ENCODE results near the gene RNF213. TPM values are rescaled to one million over a fixed set of nuclear protein-coding genes. Genes with fewer than 3 reads are reported as not detected.
"Not testable (repeated sequence)": the region's sequence is repeated elsewhere in the genome, so short reads cannot be mapped to it uniquely, and the experiment has no call there.

RNF213 gene
- total RNA-seq, 2 donors from 2014 or later = 415 to 602 TPM

DNA sequence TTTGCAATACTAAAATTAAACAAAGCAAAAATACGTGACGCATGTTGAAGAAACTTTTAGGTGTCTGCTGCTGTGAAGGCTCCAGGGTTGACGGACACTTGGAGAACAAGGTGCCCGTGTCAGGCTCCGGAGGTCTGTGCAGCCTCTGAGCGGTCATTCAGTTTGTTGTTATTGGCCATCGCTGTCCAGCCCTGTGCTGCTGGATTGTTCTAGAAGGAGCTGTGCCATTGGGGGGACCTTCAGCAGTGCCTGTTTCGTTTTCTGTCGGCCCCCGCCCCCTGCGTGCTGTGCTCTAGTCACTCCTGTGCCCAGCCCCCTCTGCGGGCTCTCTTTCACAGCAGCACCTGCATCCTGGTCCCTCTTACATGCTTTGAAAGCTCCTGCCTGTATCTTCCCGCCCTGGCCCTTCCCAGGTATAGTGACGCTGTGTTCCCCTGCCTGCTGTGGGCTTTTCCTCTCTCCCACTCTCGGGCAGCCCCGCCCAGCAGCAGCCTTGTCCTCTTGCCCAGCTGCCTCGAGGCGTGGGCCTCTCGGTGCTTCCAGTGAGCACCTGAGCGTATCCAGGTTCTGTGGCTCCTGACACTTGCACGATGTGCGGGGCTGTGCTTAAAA lies 50.7 kb downstream of the RNF213 start:
- H3K36me3 Mint-ChIP-seq = peaks cover 21 to 64% of the 10 kb centered on the region in 2 donors
- DNase-seq (ENCODE audit: low spot score in 2 of 2) (no peak), ATAC-seq (no peak)
- H3K27ac Mint-ChIP-seq = peak overlapping the region; percentile 61 to 89
- H3K9me3 Mint-ChIP-seq = no peaks in the 10 kb centered on the region

DNA sequence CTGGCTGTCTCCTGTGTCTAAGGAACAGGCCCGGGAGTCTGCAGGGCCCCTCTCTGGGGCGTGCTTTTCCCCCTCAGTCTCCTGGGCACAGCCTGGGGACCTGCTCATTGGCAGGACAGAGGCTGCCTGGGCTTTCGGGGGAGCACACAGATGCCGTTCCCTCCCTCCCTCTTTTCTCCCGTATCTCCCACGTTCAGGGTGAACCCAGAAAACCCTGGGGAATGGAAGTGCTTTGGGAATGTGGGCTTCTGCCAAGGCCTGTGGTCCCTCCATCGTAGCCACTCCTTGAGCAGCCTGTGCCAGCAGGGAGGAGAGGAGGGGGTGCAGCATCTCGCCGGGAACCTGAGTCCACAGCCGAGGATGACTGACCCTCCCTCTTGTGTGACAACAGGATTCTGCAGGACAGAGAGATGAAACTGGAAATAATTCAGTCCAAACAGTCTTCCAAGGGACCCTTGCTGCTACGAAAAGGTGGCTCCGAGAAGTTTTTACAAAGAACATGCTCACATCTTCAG lies 52.0 kb downstream of the RNF213 start:
- Mint-ChIP-seq H3K9me3 (no peaks in the 10 kb centered on the region), H3K27ac (peak overlapping the region; percentile 64 to 74), H3K36me3 (peaks cover 29 to 67% of the 10 kb centered on the region in 2 donors)
- DNase-seq (ENCODE audit: low spot score in 2 of 2) (no peak), ATAC-seq (no peak)

DNA sequence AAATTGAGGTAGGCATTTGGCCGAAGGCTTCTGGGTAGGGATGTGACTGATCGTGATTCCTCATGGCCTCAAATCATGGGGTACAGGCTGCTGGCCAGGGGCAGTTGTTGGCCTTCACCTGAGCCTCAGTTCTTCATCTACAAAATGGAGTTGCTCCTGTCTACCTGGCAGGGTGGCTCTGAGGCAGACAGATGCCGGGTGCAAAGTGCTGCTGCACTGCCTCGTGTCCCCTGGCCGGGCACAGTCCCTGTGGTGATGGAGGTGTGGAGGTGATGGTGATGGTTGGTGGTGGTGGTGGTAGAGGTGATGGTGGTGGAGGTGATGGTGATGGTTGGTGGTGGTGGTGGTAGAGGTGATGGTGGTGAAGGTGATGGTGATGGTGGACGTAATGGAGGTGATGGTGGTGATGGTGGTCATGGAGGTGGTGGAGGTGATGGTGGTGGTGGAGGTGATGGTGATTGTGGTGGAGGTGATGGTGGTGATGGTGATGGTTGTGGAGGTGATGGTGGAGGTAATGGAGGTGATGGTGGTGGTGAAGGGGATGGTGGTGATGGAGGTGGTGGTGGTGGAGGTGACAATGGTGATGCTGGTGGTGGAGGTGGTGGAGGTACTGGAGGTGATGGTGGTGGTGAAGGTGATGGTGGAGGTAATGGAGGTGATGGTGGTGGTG lies 52.6 kb downstream of the RNF213 start:
- no peak for DNase-seq (ENCODE audit: low spot score in 2 of 2)
- H3K36me3 Mint-ChIP-seq = peaks cover 31 to 66% of the 10 kb centered on the region in 2 donors
- peak in 1 of 2 donors; percentile 14 for ATAC-seq
- peak overlapping the region; percentile 64 to 74 for H3K27ac Mint-ChIP-seq
- H3K9me3 Mint-ChIP-seq = no peaks in the 10 kb centered on the region

DNA sequence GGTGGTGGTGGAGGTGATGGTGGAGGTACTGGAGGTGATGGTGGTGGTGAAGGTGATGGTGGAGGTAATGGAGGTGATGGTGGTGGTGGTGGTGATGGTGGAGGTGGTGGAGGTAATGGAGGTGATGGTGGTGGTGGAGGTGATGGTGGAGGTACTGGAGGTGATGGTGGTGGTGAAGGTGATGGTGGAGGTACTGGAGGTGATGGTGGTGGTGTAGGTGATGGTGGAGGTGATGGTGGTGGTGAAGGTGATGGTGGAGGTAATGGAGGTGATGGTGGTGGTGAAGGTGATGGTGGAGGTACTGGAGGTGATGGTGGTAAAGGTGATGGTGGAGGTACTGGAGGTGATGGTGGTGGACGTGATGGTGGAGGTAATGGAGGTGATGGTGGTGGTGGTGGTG lies 53.3 kb downstream of the RNF213 start:
- peaks cover 24 to 64% of the 10 kb centered on the region in 2 donors for H3K36me3 Mint-ChIP-seq
- not testable (repeated sequence) for DNase-seq (ENCODE audit: low spot score in 2 of 2); H3K9me3 Mint-ChIP-seq; ATAC-seq; H3K27ac Mint-ChIP-seq

DNA sequence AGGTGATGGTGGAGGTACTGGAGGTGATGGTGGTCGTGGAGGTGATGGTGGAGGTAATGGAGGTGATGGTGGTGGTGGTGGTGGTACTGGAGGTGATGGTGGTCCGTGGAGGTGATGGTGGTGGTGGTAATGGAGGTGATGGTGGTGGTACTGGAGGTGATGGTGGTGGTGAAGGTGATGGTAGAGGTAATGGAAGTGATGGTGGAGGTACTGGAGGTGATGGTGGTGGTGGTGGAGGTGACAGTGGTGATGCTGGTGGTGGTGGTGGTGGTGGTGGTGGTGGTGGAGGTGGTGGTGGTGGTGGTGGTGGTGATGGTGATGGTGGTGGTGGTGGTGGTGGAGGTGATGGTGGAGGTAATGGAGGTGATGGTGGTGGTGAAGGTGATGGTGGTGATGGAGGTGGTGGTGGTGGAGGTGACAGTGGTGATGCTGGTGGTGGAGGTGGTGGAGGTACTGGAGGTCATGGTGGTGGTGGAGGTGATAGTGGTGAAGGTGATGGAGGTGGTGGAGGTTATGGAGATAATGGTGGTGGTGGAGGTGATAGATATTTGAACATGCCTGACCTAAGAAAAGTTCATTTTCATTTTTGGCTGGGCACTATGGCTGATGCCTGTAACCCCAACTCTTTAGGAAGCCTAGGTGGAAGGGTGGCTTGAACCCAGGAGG lies 55.0 kb downstream of the RNF213 start:
- Mint-ChIP-seq H3K27ac (no peak overlapping the region), H3K9me3 (no peaks in the 10 kb centered on the region), H3K36me3 (peaks cover 31 to 63% of the 10 kb centered on the region in 2 donors)
- DNase-seq (ENCODE audit: low spot score in 2 of 2) = no peak
- peak in 1 of 2 donors; percentile 20 for ATAC-seq

DNA sequence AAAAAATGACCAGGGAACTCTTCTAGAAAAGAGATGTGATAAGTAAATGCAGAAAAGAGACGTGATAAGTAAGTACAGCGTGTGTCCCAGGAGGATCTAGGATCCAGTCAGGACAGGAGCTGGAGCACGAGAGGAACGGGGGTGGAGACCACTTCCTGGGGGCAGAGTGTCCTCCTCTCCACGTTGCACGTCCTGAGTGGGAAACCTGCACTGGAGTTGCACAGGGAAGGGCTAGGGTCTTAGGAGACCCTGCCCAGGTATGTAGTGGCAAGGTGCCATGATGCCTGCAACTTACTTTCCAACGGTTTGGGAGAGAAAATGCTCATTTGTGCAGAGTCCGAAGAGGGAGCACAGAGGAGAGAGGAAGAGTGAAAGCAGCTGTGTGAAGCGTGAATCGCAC lies 55.8 kb downstream of the RNF213 start:
- H3K27ac Mint-ChIP-seq = peak overlapping the region in 1 of 2 donors; percentile 72
- no peaks in the 10 kb centered on the region for H3K9me3 Mint-ChIP-seq
- DNase-seq (ENCODE audit: low spot score in 2 of 2) (no peak), ATAC-seq (no peak)
- H3K36me3 Mint-ChIP-seq = peaks cover 35 to 63% of the 10 kb centered on the region in 2 donors

DNA sequence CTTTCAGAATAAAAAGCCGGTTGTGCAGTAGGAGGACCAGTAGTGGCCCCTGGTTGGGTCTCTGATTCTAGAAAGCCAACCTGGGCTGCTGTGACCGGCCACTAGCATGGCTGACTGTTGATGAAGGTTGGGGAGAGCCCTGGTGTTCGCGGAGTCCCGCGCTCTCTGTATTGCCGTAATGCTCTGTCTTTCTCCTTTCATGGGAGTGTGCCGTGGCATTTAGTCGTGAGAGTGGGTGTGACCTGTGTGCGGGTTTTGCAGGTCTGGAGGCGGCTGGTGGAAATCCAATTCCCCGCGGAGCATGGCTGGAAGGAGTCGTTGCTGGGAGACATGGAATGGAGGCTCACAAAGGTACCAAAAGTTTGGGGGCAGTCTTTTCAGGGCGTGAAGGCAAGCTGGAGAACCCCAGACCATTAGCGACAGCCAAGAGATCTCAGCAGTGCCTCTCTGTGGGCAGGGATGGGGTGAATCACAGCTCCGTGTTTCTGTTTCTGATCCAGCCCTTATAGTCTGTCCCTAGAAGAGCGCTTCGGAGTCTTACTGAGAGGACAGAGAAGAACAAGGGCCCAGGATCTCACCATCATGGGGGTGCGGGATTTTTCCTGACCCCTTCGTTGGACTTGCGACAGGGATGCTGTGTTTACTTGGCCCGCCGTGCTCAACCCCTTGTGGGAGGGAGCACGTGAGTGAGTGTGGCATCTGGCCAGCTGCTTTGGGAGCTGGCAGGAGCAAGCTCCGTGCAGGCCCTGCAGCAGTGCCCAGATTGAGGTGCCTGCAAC lies 56.5 kb downstream of the RNF213 start:
- H3K27ac Mint-ChIP-seq = peak overlapping the region in 1 of 2 donors; percentile 72
- H3K9me3 Mint-ChIP-seq = no peaks in the 10 kb centered on the region
- no peak for ATAC-seq
- DNase-seq (ENCODE audit: low spot score in 2 of 2) = no peak
- peaks cover 39 to 61% of the 10 kb centered on the region in 2 donors for H3K36me3 Mint-ChIP-seq

DNA sequence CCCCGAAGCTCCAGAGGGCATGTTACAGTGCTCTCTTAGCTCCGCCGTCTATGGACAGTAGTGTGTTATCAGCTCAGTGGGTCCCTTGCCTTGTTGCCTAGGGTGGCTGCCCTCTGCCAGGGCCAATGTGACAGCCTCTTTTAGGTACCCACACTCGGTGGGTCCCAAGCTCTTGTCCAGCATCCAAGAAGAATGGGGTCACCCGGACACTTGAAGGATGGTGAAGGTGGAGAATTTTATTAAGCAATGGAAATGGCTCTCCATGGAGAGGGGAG lies 57.0 kb downstream of the RNF213 start:
- DNase-seq (ENCODE audit: low spot score in 2 of 2) (no peak), ATAC-seq (no peak)
- H3K27ac Mint-ChIP-seq = peak overlapping the region in 1 of 2 donors; percentile 79
- H3K36me3 Mint-ChIP-seq = peaks cover 40 to 63% of the 10 kb centered on the region in 2 donors
- H3K9me3 Mint-ChIP-seq = no peaks in the 10 kb centered on the region

DNA sequence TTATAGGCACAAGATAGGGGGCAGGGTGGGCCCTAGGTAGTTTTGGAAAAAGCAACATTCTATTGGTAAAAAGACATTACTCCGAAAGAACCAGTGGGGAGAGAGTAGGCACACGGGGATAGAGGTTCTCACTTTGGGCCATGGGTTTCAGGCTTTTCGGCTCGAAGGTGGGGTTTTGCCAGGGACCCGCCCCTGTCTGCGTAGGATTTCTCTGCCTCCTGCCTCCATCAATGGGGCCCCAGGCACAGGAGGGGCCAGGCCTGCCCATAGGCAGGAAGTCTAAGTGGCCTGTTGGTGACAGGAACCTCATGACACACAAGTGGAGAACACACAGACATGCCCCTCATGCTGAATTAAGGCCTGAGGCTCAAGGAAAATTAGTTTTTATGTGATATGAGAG lies 57.5 kb downstream of the RNF213 start:
- Mint-ChIP-seq H3K36me3 (peaks cover 46 to 63% of the 10 kb centered on the region in 2 donors), H3K9me3 (no peaks in the 10 kb centered on the region), H3K27ac (no peak overlapping the region)
- DNase-seq (ENCODE audit: low spot score in 2 of 2) = no peak
- ATAC-seq = no peak

DNA sequence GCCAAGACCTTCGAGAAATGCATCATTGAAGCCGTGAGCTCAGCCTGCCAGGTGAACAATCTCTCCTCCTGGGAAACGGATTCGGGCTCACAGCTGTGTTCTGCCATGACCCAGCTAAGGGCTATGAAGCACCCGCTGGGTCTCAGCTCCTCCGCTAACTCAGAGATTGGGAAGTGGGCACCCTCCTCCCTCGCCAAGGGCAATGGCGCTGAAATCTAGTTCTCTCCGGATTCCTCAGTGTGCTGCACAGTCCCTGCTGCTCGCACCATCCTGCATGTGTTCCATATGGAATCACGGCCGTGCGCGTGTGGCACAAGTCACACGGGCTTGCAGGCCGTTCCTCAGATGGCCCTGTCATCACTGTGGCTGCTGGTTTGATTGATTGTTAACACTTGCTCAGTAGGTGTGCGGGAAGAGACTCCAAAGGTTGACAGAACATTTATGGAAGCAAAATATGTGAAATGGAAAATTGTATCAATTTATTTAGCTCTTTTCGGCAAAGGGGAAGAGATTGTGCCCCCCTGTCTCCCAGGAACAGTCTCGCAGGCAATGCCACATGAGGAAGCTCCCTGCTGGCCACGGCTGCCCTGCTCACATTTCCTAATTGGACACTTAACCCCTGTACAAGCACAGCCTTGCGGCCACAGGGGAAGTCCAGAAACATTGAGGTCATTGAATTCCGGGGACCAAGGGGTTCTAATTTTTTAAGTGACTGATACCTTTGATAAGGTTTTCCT lies 58.8 kb downstream of the RNF213 start:
- no peak for ATAC-seq
- Mint-ChIP-seq H3K27ac (peak overlapping the region; percentile 14 to 76), H3K36me3 (peaks cover 48 to 73% of the 10 kb centered on the region in 2 donors), H3K9me3 (no peaks in the 10 kb centered on the region)
- DNase-seq (ENCODE audit: low spot score in 2 of 2) = no peak

DNA sequence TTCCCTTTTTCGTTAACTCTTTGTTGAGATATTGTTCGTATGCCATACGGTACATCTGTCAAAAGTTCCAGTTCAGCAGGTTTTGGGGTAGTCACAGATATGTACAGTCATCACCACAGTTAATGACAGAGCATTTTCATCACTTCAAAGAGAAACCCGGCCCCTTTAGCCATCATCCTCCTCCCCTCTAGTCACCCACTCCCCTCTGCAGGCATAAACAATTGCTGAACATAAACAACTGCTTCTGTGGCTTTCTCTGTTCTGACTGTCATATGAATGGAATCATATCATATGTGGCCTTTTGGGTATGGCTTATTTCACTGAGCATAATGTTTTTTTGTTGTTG lies 59.3 kb downstream of the RNF213 start:
- DNase-seq (ENCODE audit: low spot score in 2 of 2) (no peak), ATAC-seq (no peak)
- no peaks in the 10 kb centered on the region for H3K9me3 Mint-ChIP-seq
- H3K27ac Mint-ChIP-seq = peak overlapping the region; percentile 14 to 84
- peaks cover 51 to 75% of the 10 kb centered on the region in 2 donors for H3K36me3 Mint-ChIP-seq

DNA sequence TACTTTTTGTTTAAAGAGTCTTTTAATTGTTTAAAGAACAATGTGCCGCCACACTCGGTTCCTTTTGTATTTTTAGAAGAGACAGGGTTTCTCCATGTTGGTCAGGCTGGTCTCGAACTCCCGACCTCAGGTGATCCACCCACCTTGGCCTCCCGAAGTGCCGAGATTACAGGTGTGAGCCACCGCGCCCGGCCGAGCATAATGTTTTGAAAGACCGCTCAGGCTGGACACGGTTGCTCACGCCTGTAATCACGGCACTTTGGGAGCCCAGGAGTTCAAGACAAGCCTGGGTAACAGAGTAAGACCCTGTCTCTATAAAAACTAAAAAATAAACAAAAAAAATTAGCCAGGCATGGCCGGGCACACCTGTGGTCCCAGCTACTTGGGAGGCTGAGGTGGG lies 59.8 kb downstream of the RNF213 start:
- ATAC-seq (no peak), DNase-seq (ENCODE audit: low spot score in 2 of 2) (no peak)
- no peaks in the 10 kb centered on the region for H3K9me3 Mint-ChIP-seq
- H3K36me3 Mint-ChIP-seq = peaks cover 55 to 80% of the 10 kb centered on the region in 2 donors
- H3K27ac Mint-ChIP-seq = peak overlapping the region in 1 of 2 donors; percentile 84

DNA sequence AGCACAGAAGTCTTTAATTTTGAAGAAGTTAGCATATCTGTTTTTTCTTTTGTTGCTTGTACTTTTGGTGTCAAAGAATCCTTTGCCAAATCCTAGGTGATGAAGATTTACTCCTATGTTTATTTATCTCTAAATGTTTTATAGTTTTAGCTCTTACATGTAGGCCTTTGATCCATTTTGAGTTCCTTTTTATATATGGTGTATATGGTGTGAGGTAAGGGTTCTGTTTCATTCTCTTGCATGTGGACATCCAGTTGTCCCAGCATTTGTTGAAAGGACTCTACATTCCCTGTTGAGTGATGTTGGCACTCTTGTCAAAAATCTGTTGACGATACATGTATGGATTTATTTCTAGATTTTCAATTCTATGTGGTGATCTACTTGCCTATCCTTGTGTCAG lies 62.2 kb downstream of the RNF213 start:
- H3K9me3 Mint-ChIP-seq = no peaks in the 10 kb centered on the region
- peaks cover 47 to 85% of the 10 kb centered on the region in 2 donors for H3K36me3 Mint-ChIP-seq
- peak overlapping the region; percentile 33 to 67 for H3K27ac Mint-ChIP-seq
- DNase-seq (ENCODE audit: low spot score in 2 of 2) (no peak), ATAC-seq (no peak)

DNA sequence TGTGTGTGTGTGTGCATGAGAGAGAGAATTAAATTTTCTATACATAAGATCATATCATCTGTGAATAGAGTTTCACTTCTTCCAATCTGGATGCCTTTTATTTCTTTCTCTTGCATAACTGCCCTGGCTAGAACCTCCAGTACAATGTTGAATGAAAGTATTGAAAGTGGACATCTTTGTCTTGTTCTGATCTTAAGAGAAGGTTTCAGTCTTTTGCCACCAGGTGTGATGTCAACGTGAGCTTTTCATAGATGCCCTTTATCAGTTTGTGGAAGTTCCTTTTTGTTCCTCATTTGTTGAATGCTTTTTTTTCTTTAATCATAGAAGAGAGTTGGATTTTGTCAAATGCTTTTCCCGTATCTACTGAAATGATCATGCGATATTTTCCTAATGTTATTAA lies 63.3 kb downstream of the RNF213 start:
- no peaks in the 10 kb centered on the region for H3K9me3 Mint-ChIP-seq

DNA sequence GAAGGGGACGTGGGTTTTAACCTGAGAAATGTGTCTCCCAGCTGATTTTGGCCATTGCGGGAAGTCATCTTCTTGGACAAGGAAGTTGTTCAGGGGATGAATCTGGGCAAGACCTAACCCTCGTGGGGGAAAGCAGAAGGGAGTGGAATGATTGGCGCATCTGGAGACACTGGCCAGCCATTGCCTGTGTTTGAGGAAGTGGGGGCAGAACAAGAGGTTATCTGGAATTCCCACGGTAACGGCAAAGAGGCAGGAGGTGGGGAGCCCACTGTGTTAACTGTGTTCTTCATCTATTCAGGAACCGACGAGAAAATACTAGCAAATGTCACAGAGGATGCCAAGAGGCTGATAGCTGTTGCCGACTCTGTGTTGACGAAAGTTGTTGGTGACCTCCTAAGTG lies 66.9 kb downstream of the RNF213 start:
- no peak for DNase-seq (ENCODE audit: low spot score in 2 of 2)
- no peak for ATAC-seq
- Mint-ChIP-seq H3K36me3 (peaks cover 50 to 94% of the 10 kb centered on the region in 2 donors), H3K27ac (peak overlapping the region; percentile 68 to 79), H3K9me3 (no peaks in the 10 kb centered on the region)

More for the DNA sequence above, 63.3 kb downstream of the RNF213 start:
- no peak for DNase-seq (ENCODE audit: low spot score in 2 of 2)
- peak overlapping the region; percentile 33 to 62 for H3K27ac Mint-ChIP-seq
- no peak for ATAC-seq
- peaks cover 52 to 89% of the 10 kb centered on the region in 2 donors for H3K36me3 Mint-ChIP-seq
